IMR-90 (cell line): ENCODE data around the gene ABHD12. TPM values are rescaled to one million over a fixed set of nuclear protein-coding genes. Genes with fewer than 3 reads are reported as not detected.

Experiments
- ATAC-seq: fragments of 200-7000 bp; cut with Tn5 transposase; 2 replicates; pipeline ENCODE4 v1.9.1; 2020; ENCODE audit warnings: low read depth, mild to moderate bottlenecking, moderate library complexity
- BruUV-seq: library from RNA; stranded (reverse); fragments of 400-500 nt; replicated peaks from 2 replicates; lab custom pipeline; 2021; lab: Mats Ljungman, UMichigan
- CTCF ChIA-PET: fragments of 300-600 bp; formaldehyde crosslinking; extraction: SDS; loops from one replicate; lab custom pipeline; 2021; ENCODE audit warnings: antibody characterized with exemption; lab: Yijun Ruan, JAX
- POLR2A ChIA-PET: fragments of 300-600 bp; sonication (Branson Sonifier 250); formaldehyde crosslinking; loops from one replicate; lab custom pipeline; 2022; ENCODE audit warnings: antibody characterized with exemption; ENCODE audit not compliant: unreplicated experiment; lab: Charles Lee
- DNase-seq: peaks from one replicate; pipeline ENCODE4 v3.0.0; 2013
- H2AFZ ChIP-seq: replicated peaks from 2 replicates; pipeline ENCODE3; 2013; ENCODE audit warnings: low read length, mild to moderate bottlenecking; ENCODE audit not compliant: poor library complexity
- H2AK5ac ChIP-seq: 2 replicates; pipeline ENCODE4 v1.6.1; 2013; ENCODE audit warnings: low read depth, low read length, inconsistent platforms
- H2AK9ac ChIP-seq: replicated peaks from 2 replicates; pipeline ENCODE3; 2013; ENCODE audit warnings: mild to moderate bottlenecking, low read depth, low read length, moderate library complexity; ENCODE audit not compliant: poor library complexity
- H2BK120ac ChIP-seq: 2 replicates; pipeline ENCODE4 v1.6.1; 2013; ENCODE audit warnings: low read depth, low read length, inconsistent platforms
- H2BK15ac ChIP-seq: 3 replicates; pipeline ENCODE4 v1.6.1; 2013; ENCODE audit warnings: low read depth, low read length, inconsistent platforms
- H2BK20ac ChIP-seq: 2 replicates; pipeline ENCODE4 v1.6.1; 2013; ENCODE audit warnings: low read depth, mild to moderate bottlenecking, inconsistent platforms, low read length, moderate library complexity
- H2BK5ac ChIP-seq: 2 replicates; pipeline ENCODE4 v1.6.1; 2013; ENCODE audit warnings: mild to moderate bottlenecking, low read depth, low read length, inconsistent platforms; ENCODE audit not compliant: poor library complexity, severe bottlenecking
- H3K14ac ChIP-seq: replicated peaks from 2 replicates; pipeline ENCODE4 v1.6.1; 2013; ENCODE audit warnings: low read depth, low read length, inconsistent platforms
- H3K18ac ChIP-seq: 2 replicates; pipeline ENCODE4 v1.6.1; 2013; ENCODE audit warnings: low read depth, low read length, control low read depth
- H3K23ac ChIP-seq: 2 replicates; pipeline ENCODE4 v1.6.1; 2013; ENCODE audit warnings: low read depth, low read length, inconsistent platforms
- H3K27ac ChIP-seq: 2 replicates; pipeline ENCODE4 v1.5.1; 2013; ENCODE audit warnings: mild to moderate bottlenecking, control low read depth, low read length; ENCODE audit not compliant: insufficient read depth
- H3K27me3 ChIP-seq: 2 replicates; pipeline ENCODE4 v1.6.1; 2013; ENCODE audit warnings: low read length; ENCODE audit not compliant: control insufficient read depth, insufficient read depth
- H3K36me3 ChIP-seq: 2 replicates; pipeline ENCODE4 v1.6.1; 2013; ENCODE audit warnings: low read length, mixed read lengths; ENCODE audit not compliant: control insufficient read depth, insufficient read depth
- H3K4ac ChIP-seq: 2 replicates; pipeline ENCODE4 v1.6.1; 2013; ENCODE audit warnings: low read depth, low read length, inconsistent platforms
- H3K4me1 ChIP-seq: 2 replicates; pipeline ENCODE4 v1.6.1; 2013; ENCODE audit warnings: low read length, mixed read lengths; ENCODE audit not compliant: control insufficient read depth, insufficient read depth
- H3K4me2 ChIP-seq: 2 replicates; pipeline ENCODE4 v1.6.1; 2013; ENCODE audit warnings: low read depth, mild to moderate bottlenecking, control low read depth, low read length, moderate library complexity
- H3K4me3 ChIP-seq: 2 replicates; pipeline ENCODE4 v1.5.1; 2013; ENCODE audit warnings: low read depth, mild to moderate bottlenecking, control low read depth, low read length, moderate library complexity; ENCODE audit not compliant: insufficient read depth
- H3K56ac ChIP-seq: 2 replicates; pipeline ENCODE4 v1.6.1; 2013; ENCODE audit warnings: low read length, inconsistent platforms; ENCODE audit not compliant: insufficient read depth; ENCODE audit errors: extremely low read depth
- H3K79me1 ChIP-seq, 2 experiments: 2 replicates each; pipeline ENCODE4 v1.6.1; 2013; ENCODE audit warnings: low read length in 2 of 2, inconsistent platforms in 1 of 2, low read depth in 1 of 2
- H3K9ac ChIP-seq: 2 replicates; pipeline ENCODE4 v1.6.1; 2013; ENCODE audit warnings: low read depth, low read length, control low read depth
- H3K9me1 ChIP-seq: 2 replicates; pipeline ENCODE4 v1.6.1; 2013; ENCODE audit warnings: low read length, inconsistent platforms; ENCODE audit not compliant: insufficient read depth
- H3K9me3 ChIP-seq: 2 replicates; pipeline ENCODE4 v1.6.1; 2013; ENCODE audit warnings: low read length; ENCODE audit not compliant: control insufficient read depth, insufficient read depth
- H4K20me1 ChIP-seq: 2 replicates; pipeline ENCODE4 v1.6.1; 2013; ENCODE audit warnings: low read length, inconsistent platforms; ENCODE audit not compliant: insufficient read depth
- H4K5ac ChIP-seq: 2 replicates; pipeline ENCODE4 v1.6.1; 2013; ENCODE audit warnings: mild to moderate bottlenecking, low read depth, low read length, control low read depth
- H4K8ac ChIP-seq, 2 experiments: 2 replicates each; pipeline ENCODE4 v1.6.1; 2013; ENCODE audit warnings: low read depth in 2 of 2, low read length in 2 of 2, control low read depth in 1 of 2, inconsistent platforms in 1 of 2
- H4K91ac ChIP-seq: 2 replicates; pipeline ENCODE4 v1.6.1; 2013; ENCODE audit warnings: low read depth, low read length, inconsistent platforms; ENCODE audit not compliant: insufficient read depth
- BHLHE40 ChIP-seq: fragments of 150-350 bp; IDR thresholded peaks from 2 replicates; pipeline ENCODE4 v1.6.1; 2016; ENCODE audit warnings: mild to moderate bottlenecking, low read depth, low read length
- CEBPB ChIP-seq: IDR thresholded peaks from 2 replicates; pipeline ENCODE4 v1.6.1; 2012; ENCODE audit warnings: low read depth, low read length, improper control_type of control experiment
- CHD1 ChIP-seq: IDR thresholded peaks from 2 replicates; pipeline ENCODE4 v1.6.1; 2012; ENCODE audit warnings: low read depth, low read length, improper control_type of control experiment
- CTCF ChIP-seq: conservative IDR thresholded peaks from 2 replicates; pipeline ENCODE4 v1.5.1; 2012; ENCODE audit warnings: mild to moderate bottlenecking, low read depth, low read length, improper control_type of control experiment
- ELK1 ChIP-seq: fragments of 150-350 bp; IDR thresholded peaks from 2 replicates; pipeline ENCODE4 v1.6.1; 2016; ENCODE audit warnings: low read depth, mild to moderate bottlenecking, low read length, moderate library complexity, borderline replicate concordance
- FOS ChIP-seq: fragments of 150-350 bp; IDR thresholded peaks from 2 replicates; pipeline ENCODE4 v1.6.1; 2016; ENCODE audit warnings: low read depth, low read length
- MAFK ChIP-seq: IDR thresholded peaks from 2 replicates; pipeline ENCODE4 v1.6.1; 2012; ENCODE audit warnings: low read depth, low read length, improper control_type of control experiment
- MAZ ChIP-seq: IDR thresholded peaks from 2 replicates; pipeline ENCODE4 v1.6.1; 2012; ENCODE audit warnings: low read depth, mild to moderate bottlenecking, low read length, improper control_type of control experiment, moderate library complexity, borderline replicate concordance
- MXI1 ChIP-seq: IDR thresholded peaks from 2 replicates; pipeline ENCODE4 v1.6.1; 2012; ENCODE audit warnings: low read depth, mild to moderate bottlenecking, low read length, moderate library complexity, borderline replicate concordance
- NFE2L2 ChIP-seq: fragments of 150-350 bp; IDR thresholded peaks from 2 replicates; pipeline ENCODE4 v1.6.1; 2016; ENCODE audit warnings: low read depth, mild to moderate bottlenecking, low read length
- POLR2A ChIP-seq: IDR thresholded peaks from 2 replicates; pipeline ENCODE4 v1.6.1; 2012; ENCODE audit warnings: mild to moderate bottlenecking, low read depth, low read length
- RAD21 ChIP-seq: IDR thresholded peaks from 2 replicates; pipeline ENCODE4 v1.6.1; 2012; ENCODE audit warnings: low read length, improper control_type of control experiment
- RCOR1 ChIP-seq: IDR thresholded peaks from 2 replicates; pipeline ENCODE4 v1.6.1; 2012; ENCODE audit warnings: mild to moderate bottlenecking, low read length, improper control_type of control experiment; ENCODE audit not compliant: insufficient replicate concordance
- RFX5 ChIP-seq: IDR thresholded peaks from 2 replicates; pipeline ENCODE4 v1.8.0; 2012; ENCODE audit warnings: low read depth, mild to moderate bottlenecking, low read length, moderate library complexity
- SMC3 ChIP-seq: fragments of 150-350 bp; IDR thresholded peaks from 2 replicates; pipeline ENCODE4 v1.6.1; 2016; ENCODE audit warnings: low read depth, mild to moderate bottlenecking, antibody characterized with exemption, low read length, moderate library complexity
- WGBS, 2 experiments: methylation state at CpG; one replicate each; pipeline versions ENCODE4 v1.1.5 to v1.1.7; 2013; ENCODE audit warnings: missing lambda C conversion rate in 2 of 2; ENCODE audit not compliant: insufficient read length in 1 of 2; ENCODE audit errors: extremely low coverage in 2 of 2; 5-methylcytosine and 5-hydroxymethylcytosine counted together
- dilution Hi-C: fragments of 300-500 bp; cut with HindIII; formaldehyde crosslinking; loops from one replicate; pipeline ENCODE4 v1.14.3; 2018; ENCODE audit warnings: low sequenced_read_pairs; ENCODE audit not compliant: unreplicated experiment
- in situ Hi-C: fragments of 300-500 bp; cut with MboI; formaldehyde crosslinking; loops from 3 replicates; pipeline ENCODE4 v1.14.3; 2019; ENCODE audit warnings: low sequenced_read_pairs, inconsistent platforms, mixed read lengths
- intact Hi-C: fragments of 100-400 bp; cut with micrococcal nuclease; formaldehyde crosslinking; loops from 2 replicates; pipeline ENCODE4 v1.10.0; 2022
- polyA plus RNA-seq, 3 experiments: library from polyadenylated mRNA; depleted of rRNA; stranded (reverse); fragments of >200 nt; gene quantifications; 2 replicates each; pipeline ENCODE4 v1.2.3, GENCODE V29; 2012; ENCODE audit warnings: low replicate concordance in 1 of 3
- total RNA-seq: library from RNA; depleted of rRNA; stranded (reverse); fragments of >200 nt; gene quantifications from 2 replicates; pipeline ENCODE4 v1.2.3, GENCODE V29; 2012
- TF ChIP-seq, protein P1 (sequence below): fragments of 150-350 bp; IDR thresholded peaks from 2 replicates; pipeline ENCODE4 v1.6.1; 2017; ENCODE audit warnings: mild to moderate bottlenecking, antibody characterized with exemption, low read length, low read depth

ABHD12 gene
- total and polyA plus RNA-seq, 2 of the 4 experiments (the other 2 are of a cell fraction): 80.7 to 108 TPM

GRCh38 chr20:25422032-25422431 is 31.4 kb upstream of the ABHD12 start:
- DNase-seq (no peak), ATAC-seq (no peak)
- TF ChIP-seq RFX5 (no peak), ELK1 (no peak), MAZ (no peak), MAFK (no peak), CHD1 (no peak), RCOR1 (no peak), RAD21 (no peak), BHLHE40 (no peak), NFE2L2 (no peak), FOS (no peak), CTCF (no peak), POLR2A (no peak), CEBPB (no peak), SMC3 (no peak), MXI1 (no peak)
- TF ChIP-seq, protein P1, sequence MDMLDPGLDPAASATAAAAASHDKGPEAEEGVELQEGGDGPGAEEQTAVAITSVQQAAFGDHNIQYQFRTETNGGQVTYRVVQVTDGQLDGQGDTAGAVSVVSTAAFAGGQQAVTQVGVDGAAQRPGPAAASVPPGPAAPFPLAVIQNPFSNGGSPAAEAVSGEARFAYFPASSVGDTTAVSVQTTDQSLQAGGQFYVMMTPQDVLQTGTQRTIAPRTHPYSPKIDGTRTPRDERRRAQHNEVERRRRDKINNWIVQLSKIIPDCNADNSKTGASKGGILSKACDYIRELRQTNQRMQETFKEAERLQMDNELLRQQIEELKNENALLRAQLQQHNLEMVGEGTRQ: no peak
- no peak overlapping the region for H4K8ac ChIP-seq
- 0 out of 2 replicates have a peak, but pooled peaks cover 2% of the 10 kb centered on the region for H3K4me1 ChIP-seq
- no peak overlapping the region; the same call in 1 of the 2 replicates for H3K23ac ChIP-seq
- H2BK5ac ChIP-seq: no peak overlapping the region
- H4K20me1 ChIP-seq: no peaks in the 10 kb centered on the region
- no peak overlapping the region for H4K5ac ChIP-seq
- H3K56ac ChIP-seq: no peak overlapping the region
- no peaks in the 10 kb centered on the region for H3K27me3 ChIP-seq
- H3K36me3 ChIP-seq: no peaks in the 10 kb centered on the region; the same call in 1 of the 2 replicates
- H2AK5ac ChIP-seq: no peak overlapping the region
- no peak overlapping the region for H3K4ac ChIP-seq
- no peak overlapping the region for H3K9ac ChIP-seq
- H3K4me2 ChIP-seq: no peak overlapping the region
- H3K14ac ChIP-seq: no peak overlapping the region
- no peak overlapping the region for H2AFZ ChIP-seq
- ChIA-PET POLR2A (no interaction called here), CTCF (no interaction called here)
- H3K79me1 ChIP-seq: peaks cover 4 to 21% of the 10 kb centered on the region in 2 experiments; a peak in 3 of 4 replicates
- dilution Hi-C loops: no loop called here
- in situ Hi-C loops: loop anchor here (25.0 kb wide), 1 partner anchor 1785 kb away; the partner anchor contains the start of gene CST3
- H3K4me3 ChIP-seq: no peak overlapping the region
- no peaks in the 10 kb centered on the region for H3K9me1 ChIP-seq
- H3K18ac ChIP-seq: no peak overlapping the region
- no peak overlapping the region for H4K91ac ChIP-seq
- BruUV-seq: no TSS peak
- intact Hi-C loops: loop anchor here (10.0 kb wide), 1 partner anchor 203 kb away; the partner anchor contains the start of gene NANP
- H2BK20ac ChIP-seq: no peak overlapping the region
- H3K9me3 ChIP-seq: no peaks in the 10 kb centered on the region
- no peak overlapping the region for H2BK120ac ChIP-seq
- H3K27ac ChIP-seq: no peak overlapping the region
- H2BK15ac ChIP-seq: no peak overlapping the region
- H2AK9ac ChIP-seq: no peak overlapping the region
- WGBS, 2 experiments: 63% methylated on average over 1 of the region's 4 CpGs; no CpG with 5 or more reads in 1 of the 2 experiments
